Epithelial cell of proximal tubule (primary cell): Measurements from ENCODE around the gene ZNF319. TPM values are rescaled to one million over a fixed set of nuclear protein-coding genes. Genes with fewer than 3 reads are reported as not detected.

Source experiments
- DNase-seq: peaks from one replicate; pipeline ENCODE4 v3.0.0-alpha.2; 2011; ENCODE audit warnings: low read depth
- H3K4me3 ChIP-seq: 2 replicates; pipeline ENCODE4 v1.5.1; 2011; ENCODE audit warnings: low read depth, mild to moderate bottlenecking, low read length
- total RNA-seq: library from RNA; depleted of rRNA; stranded (reverse); fragments of >200 nt; gene quantifications from 2 replicates; pipeline ENCODE4 v1.2.3, GENCODE V29; 2015
- TF ChIP-seq, protein P1 (sequence below): conservative IDR thresholded peaks from 2 replicates; pipeline ENCODE4 v1.5.1; 2012; ENCODE audit warnings: low read depth, mild to moderate bottlenecking, low read length

Gene ZNF319
- total RNA-seq, 1 donor from 2014 or later = 9.1 TPM

DNA sequence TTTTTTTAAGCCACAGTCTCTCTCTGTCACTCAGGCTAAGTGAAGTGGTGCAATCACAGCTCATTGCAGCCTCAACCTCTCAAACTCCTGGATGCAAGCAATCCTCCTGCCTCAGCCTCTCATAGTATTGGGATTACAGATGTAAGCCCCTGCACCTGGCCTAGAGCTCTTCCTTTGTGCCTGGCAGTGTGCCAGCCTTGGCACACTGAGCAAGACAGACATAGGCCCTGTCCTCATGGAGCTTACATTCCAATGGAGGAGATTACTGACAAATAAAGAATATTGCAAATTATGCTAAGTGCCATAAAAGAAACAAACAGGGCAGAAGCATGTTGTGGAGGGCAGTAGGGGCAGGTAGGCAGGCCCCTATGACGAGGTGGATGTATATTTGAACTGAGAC lies 28.6 kb downstream of the ZNF319 start:
- no peak for DNase-seq
- no peak overlapping the region for H3K4me3 ChIP-seq
- TF ChIP-seq, protein P1, sequence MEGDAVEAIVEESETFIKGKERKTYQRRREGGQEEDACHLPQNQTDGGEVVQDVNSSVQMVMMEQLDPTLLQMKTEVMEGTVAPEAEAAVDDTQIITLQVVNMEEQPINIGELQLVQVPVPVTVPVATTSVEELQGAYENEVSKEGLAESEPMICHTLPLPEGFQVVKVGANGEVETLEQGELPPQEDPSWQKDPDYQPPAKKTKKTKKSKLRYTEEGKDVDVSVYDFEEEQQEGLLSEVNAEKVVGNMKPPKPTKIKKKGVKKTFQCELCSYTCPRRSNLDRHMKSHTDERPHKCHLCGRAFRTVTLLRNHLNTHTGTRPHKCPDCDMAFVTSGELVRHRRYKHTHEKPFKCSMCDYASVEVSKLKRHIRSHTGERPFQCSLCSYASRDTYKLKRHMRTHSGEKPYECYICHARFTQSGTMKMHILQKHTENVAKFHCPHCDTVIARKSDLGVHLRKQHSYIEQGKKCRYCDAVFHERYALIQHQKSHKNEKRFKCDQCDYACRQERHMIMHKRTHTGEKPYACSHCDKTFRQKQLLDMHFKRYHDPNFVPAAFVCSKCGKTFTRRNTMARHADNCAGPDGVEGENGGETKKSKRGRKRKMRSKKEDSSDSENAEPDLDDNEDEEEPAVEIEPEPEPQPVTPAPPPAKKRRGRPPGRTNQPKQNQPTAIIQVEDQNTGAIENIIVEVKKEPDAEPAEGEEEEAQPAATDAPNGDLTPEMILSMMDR = no peak

DNA sequence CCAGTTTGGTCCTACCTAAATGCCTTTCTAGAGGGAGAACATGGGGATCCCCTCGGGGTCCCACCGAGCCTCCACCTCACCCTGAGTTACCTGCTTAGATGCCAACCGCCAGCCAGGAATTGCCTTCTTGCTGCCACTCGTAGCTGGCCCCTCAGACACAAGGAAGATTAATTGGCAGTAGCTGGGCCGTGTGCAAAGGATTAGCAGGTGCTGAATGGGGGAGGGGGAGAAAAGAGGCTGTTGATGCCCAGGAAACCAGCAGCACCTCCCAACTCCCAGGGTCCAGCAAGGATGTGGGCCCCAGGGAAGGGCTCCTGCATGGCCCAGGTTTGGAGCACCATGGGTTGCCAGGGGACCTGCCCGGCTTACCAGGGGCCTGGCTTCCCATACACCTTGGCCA lies 29.5 kb downstream of the ZNF319 start, which contains the start of gene CNGB1:
CNGB1 (minus strand) TSS at position 159 of the 400 bp plus-strand sequence. CDS start 3,842 bp downstream, outside the sequence.
- TF ChIP-seq, protein P1 = no peak
- no peak within 1 kb of the TSS for H3K4me3 ChIP-seq
- no peak for DNase-seq

DNA sequence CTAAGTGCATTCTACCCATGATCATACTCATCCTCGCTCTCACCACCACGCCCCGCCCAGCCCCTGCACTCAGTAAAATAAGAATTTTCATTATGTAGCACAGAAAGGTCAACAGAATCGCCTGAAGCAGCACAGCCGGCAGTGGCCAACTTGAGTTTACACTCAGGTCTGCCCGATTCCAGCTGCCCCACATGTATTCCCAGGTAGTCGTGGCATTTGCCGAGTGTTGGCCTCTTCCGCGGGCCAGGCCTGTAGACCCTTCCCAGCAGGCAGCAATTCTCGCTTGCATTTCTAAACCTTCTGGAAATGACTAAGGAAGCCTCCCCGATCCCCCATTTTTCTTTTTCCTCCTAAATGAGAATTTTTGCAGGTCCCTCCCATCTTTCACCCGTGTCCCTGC lies 30.2 kb downstream of the ZNF319 start:
- TF ChIP-seq, protein P1 = no peak
- no peak for DNase-seq
- H3K4me3 ChIP-seq = no peak overlapping the region

DNA sequence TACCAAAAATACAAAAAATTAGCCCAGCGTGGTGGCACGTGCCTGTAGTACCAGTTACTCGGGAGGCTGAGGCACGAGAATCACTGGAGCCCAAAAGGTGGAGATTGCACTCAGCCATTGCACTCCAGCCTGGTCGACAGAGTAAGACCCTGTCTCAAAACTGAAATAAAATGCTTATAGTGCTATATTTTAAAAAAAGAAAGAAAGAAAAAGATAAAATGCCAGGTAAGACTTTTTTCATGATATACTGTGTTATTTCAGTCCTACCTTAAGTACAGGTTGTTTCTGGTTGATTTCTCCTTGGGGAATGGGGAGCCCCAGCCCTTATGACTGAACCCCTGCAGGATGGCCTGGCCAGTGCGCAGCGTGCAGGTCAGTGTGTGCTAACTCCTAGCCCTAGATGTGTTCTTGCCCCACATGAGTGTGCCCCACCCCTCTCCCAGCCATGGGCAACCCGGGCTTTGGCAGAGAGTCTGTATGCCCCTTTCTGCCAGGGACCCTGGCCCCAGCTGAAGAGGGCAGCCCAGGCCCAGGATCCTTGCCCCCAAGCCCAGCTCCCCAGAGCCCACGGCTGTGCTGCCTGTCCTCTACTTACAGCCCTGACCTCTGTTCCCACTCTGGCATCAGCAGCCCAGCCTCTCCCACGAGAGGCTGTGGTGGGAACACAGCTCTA lies 30.9 kb downstream of the ZNF319 start:
- DNase-seq = no peak

DNA sequence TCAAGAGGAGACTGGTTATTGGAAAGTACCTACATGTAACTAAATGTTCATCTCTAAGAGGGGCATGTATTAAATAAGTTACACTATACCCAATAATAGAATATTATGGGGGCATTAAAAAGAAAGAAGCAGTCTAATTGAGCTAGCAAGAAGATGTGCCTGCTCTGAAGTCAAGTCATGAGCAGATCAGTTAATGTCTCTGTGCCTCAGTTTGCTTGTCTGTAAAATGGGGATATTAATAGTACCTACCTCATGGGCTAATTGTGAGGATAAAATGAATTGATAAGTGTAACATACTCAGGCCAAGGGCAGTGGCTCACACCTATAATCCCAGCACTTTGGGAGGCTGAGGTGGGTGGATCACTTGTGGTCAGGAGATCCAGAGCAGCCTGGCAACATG lies 32.6 kb downstream of the ZNF319 start:
- TF ChIP-seq, protein P1 = no peak
- no peak for DNase-seq
- H3K4me3 ChIP-seq = no peak overlapping the region

More for the DNA sequence above, 30.9 kb downstream of the ZNF319 start:
- TF ChIP-seq, protein P1 = no peak
- no peak overlapping the region for H3K4me3 ChIP-seq

DNA sequence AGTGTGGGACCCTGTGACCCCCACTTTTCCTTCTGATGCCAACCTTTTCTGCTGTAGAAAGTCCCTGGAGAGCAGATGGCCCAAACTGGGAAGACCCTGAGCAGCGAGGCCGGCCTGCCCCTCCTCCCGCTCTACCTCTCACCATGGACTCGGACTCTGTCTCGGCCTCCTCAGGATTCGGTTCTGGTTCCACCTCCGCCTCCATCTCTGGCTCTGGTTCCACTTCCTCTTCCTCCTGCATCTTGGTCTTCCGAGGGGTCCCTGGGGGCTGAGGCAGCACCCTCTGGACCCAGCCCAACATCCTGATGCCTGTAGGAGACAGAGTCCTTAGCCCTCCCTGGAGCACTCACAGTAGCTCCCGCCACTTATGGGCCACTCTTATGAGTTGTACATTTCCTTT lies 33.5 kb downstream of the ZNF319 start:
- TF ChIP-seq, protein P1 = no peak
- H3K4me3 ChIP-seq = no peak overlapping the region
- no peak for DNase-seq

DNA sequence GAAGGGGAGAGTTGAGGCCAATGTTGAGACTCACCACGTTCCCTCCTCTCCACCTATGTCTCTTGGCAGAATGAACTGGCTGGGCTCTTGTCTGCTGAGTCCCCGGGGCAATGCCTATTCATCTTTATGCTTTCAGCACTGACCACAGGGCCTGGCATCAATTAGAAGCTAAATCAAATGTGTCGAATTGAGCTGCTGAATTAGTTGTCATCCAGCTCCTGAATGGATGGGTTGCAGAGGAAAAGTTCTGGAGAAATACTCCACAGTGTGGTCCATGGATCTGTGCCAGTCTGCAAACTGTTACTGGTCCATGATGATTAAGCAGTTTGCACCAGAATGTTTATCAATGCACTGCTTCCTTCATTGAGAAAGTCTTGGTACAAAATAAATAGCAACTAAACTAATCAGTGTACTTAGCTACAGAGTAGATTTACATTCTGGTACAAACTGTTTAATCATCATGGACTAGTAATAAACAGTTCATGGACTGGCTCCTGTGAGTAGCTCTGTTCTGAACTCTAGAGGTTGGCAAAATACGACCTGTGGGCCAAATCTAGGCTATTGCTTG lies 34.2 kb downstream of the ZNF319 start:
- no peak overlapping the region for H3K4me3 ChIP-seq
- DNase-seq = no peak
- TF ChIP-seq, protein P1 = no peak
